Gastroesophageal sphincter (tissue), 4 donors: Measurements from ENCODE around the gene EPS8L3. TPM values are rescaled to one million over a fixed set of nuclear protein-coding genes. Genes with fewer than 3 reads are reported as not detected.

ENCODE experiments used
- ATAC-seq: fragments of 150-250 bp; one replicate; pipeline ENCODE4 v1.9.1; 2016; ENCODE audit warnings: mild to moderate bottlenecking, moderate library complexity
- H3K27ac ChIP-seq, 4 donors: fragments of 200-600 bp; sonication (generic) in 3 of 4; 1 replicate in 3 of 4; 2 replicates in 1 of 4; pipeline ENCODE4 v1.5.1; 2016 to 2019
- H3K27me3 ChIP-seq: fragments of 200-600 bp; sonication (generic); one replicate; pipeline ENCODE4 v1.5.1; 2019
- H3K36me3 ChIP-seq, 2 donors: fragments of 200-600 bp; sonication (generic); one replicate each; pipeline ENCODE4 v1.5.1; 2019; ENCODE audit warnings: control low read depth in 1 of 2
- H3K4me1 ChIP-seq, 3 donors: fragments of 200-600 bp; sonication (generic); 1 replicate in 2 of 3; 2 replicates in 1 of 3; pipeline ENCODE4 v1.5.1; 2016 to 2019; ENCODE audit warnings: control low read depth in 2 of 3
- H3K4me3 ChIP-seq, 2 donors: fragments of 200-600 bp; sonication (generic); one replicate each; pipeline ENCODE4 v1.5.1; 2019; ENCODE audit warnings: mild to moderate bottlenecking in 1 of 2, moderate library complexity in 1 of 2
- H3K9me3 ChIP-seq, 3 donors: fragments of 200-600 bp; sonication (generic); one replicate each; pipeline ENCODE4 v1.5.1; 2017 to 2019; ENCODE audit warnings: control low read depth in 2 of 3
- EP300 ChIP-seq: sonication (generic); formaldehyde crosslinking; IDR thresholded peaks from one replicate; pipeline ENCODE4 v1.6.1; 2017; ENCODE audit warnings: antibody characterized with exemption, mild to moderate bottlenecking
- POLR2A ChIP-seq, 2 donors: fragments of 450-650 bp; IDR thresholded peaks; one replicate each; pipeline ENCODE4 v1.6.1; 2017; ENCODE audit warnings: antibody characterized with exemption in 2 of 2, mild to moderate bottlenecking in 2 of 2, moderate library complexity in 1 of 2
- POLR2AphosphoS5 ChIP-seq: sonication (generic); formaldehyde crosslinking; IDR thresholded peaks from one replicate; pipeline ENCODE4 v1.6.1; 2017; ENCODE audit warnings: antibody characterized with exemption
- WGBS, 2 donors: methylation state at CpG; one replicate each; pipeline ENCODE4 v1.1.5; 2018; ENCODE audit warnings: low coverage in 1 of 2; 5-methylcytosine and 5-hydroxymethylcytosine counted together
- total RNA-seq, 4 donors: library from RNA; depleted of rRNA; stranded (reverse); fragments of >200 nt; gene quantifications; one replicate each; pipeline ENCODE4 v1.1.0, GENCODE V29; 2016
- TF ChIP-seq, protein P1 (sequence below), 4 experiments: fragments of 200-600 bp in 2 of 4; fragments of 450-650 bp in 2 of 4; sonication (generic) in 1 of 4; IDR thresholded peaks; one replicate each; pipeline ENCODE4 v1.5.1; 2017 to 2019; ENCODE audit warnings: antibody characterized with exemption in 4 of 4, mild to moderate bottlenecking in 2 of 4, moderate library complexity in 2 of 4

Gene EPS8L3
- total RNA-seq, 4 donors from 2014 or later, result 0.12 TPM; not detected in 3

GRCh38 chr1:109796484-109797302 is 33.0 kb upstream of the EPS8L3 start:
- Histone ChIP-seq H3K4me1 (peaks cover 0 to 54% (median 41%) of the 10 kb centered on the region in 3 donors), H3K36me3 (no peaks in the 10 kb centered on the region), H3K9me3 (no peaks in the 10 kb centered on the region), H3K27me3 (no peaks in the 10 kb centered on the region), H3K27ac (peak overlapping the region in 3 of 4 donors; percentile 58 to 70 (median 59)), H3K4me3 (no peak overlapping the region)
- WGBS, 2 donors, result 44 to 58% methylated on average over 7 of the region's 7 CpGs
- peak; percentile 44 for ATAC-seq
- TF ChIP-seq POLR2AphosphoS5 (no peak), POLR2A (IDR thresholded peaks at IDR 0.05) (no peak), EP300 (no peak)
- TF ChIP-seq, protein P1, sequence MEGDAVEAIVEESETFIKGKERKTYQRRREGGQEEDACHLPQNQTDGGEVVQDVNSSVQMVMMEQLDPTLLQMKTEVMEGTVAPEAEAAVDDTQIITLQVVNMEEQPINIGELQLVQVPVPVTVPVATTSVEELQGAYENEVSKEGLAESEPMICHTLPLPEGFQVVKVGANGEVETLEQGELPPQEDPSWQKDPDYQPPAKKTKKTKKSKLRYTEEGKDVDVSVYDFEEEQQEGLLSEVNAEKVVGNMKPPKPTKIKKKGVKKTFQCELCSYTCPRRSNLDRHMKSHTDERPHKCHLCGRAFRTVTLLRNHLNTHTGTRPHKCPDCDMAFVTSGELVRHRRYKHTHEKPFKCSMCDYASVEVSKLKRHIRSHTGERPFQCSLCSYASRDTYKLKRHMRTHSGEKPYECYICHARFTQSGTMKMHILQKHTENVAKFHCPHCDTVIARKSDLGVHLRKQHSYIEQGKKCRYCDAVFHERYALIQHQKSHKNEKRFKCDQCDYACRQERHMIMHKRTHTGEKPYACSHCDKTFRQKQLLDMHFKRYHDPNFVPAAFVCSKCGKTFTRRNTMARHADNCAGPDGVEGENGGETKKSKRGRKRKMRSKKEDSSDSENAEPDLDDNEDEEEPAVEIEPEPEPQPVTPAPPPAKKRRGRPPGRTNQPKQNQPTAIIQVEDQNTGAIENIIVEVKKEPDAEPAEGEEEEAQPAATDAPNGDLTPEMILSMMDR (IDR thresholded peaks at IDR 0.05), result no peak

- peak overlapping the region in 3 of 4 donors; percentile 61 to 66 (median 64) for H3K27ac ChIP-seq
- WGBS, 2 donors, result 62 to 79% methylated on average over 8 to 10 of the region's 19 CpGs
Observed at GRCh38 chr1:109794319-109795132, 30.8 kb upstream of the EPS8L3 start.

GRCh38 chr1:109793486-109794318 is 30.0 kb upstream of the EPS8L3 start:
- peak; percentile 35 for ATAC-seq
- Histone ChIP-seq H3K27ac (peak overlapping the region in 3 of 4 donors; percentile 61 to 66 (median 64)), H3K9me3 (no peaks in the 10 kb centered on the region), H3K4me1 (peaks cover 0 to 72% (median 54%) of the 10 kb centered on the region in 3 donors), H3K36me3 (no peaks in the 10 kb centered on the region), H3K4me3 (no peak overlapping the region), H3K27me3 (no peaks in the 10 kb centered on the region)
- TF ChIP-seq POLR2AphosphoS5 (peak; percentile 75), EP300 (no peak)
- WGBS, 2 donors, result 47 to 53% methylated on average over 7 of the region's 11 CpGs

More at GRCh38 chr1:109794319-109795132, 30.8 kb upstream of the EPS8L3 start:
- Histone ChIP-seq H3K4me3 (no peak overlapping the region), H3K27me3 (no peaks in the 10 kb centered on the region), H3K4me1 (peaks cover 0 to 72% (median 54%) of the 10 kb centered on the region in 3 donors), H3K36me3 (no peaks in the 10 kb centered on the region), H3K9me3 (no peaks in the 10 kb centered on the region)
- TF ChIP-seq POLR2AphosphoS5 (no peak), POLR2A (IDR thresholded peaks at IDR 0.05) (no peak), EP300 (no peak)
- TF ChIP-seq, protein P1 (IDR thresholded peaks at IDR 0.05), result no peak
- ATAC-seq, result no peak

DNA sequence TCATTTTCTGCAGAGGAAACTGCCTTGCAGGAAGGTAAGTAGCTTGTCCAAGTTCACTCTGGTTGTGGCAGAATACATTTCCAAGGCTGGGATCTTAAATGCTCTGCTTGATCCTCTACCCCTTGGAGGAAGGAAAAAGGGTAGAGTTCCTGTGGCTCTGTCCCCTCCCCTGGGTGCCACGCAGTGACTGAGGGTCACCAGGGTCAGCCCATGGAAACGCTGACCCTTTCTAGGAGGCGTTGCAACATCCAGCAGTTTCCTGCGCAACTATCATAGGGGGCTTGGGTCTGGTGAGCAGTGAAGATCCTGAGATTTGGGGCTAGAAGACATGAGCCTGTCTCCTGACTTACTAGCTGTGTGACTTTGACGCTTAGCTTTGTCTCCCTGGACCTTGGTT is 29.4 kb upstream of the EPS8L3 start:
- H3K27ac ChIP-seq, result peak overlapping the region in 3 of 4 donors; percentile 61 to 66 (median 64)
- H3K36me3 ChIP-seq, result no peaks in the 10 kb centered on the region
- ATAC-seq, result no peak
- no peaks in the 10 kb centered on the region for H3K27me3 ChIP-seq
- H3K4me3 ChIP-seq, result no peak overlapping the region
- peaks cover 0 to 72% (median 54%) of the 10 kb centered on the region in 3 donors for H3K4me1 ChIP-seq
- TF ChIP-seq EP300, result no peak
- TF ChIP-seq POLR2AphosphoS5, result no peak
- TF ChIP-seq, protein P1 (IDR thresholded peaks at IDR 0.05), result no peak
- no peak for TF ChIP-seq POLR2A (IDR thresholded peaks at IDR 0.05)
- no peaks in the 10 kb centered on the region for H3K9me3 ChIP-seq
- WGBS, 2 donors, result 67 to 92% methylated on average over 2 to 5 of the region's 5 CpGs
